Measurements from ENCODE around the gene RUNX2. TPM values are rescaled to one million over a fixed set of nuclear protein-coding genes. Genes with fewer than 3 reads are reported as not detected.
"Not testable (repeated sequence)": the region's sequence is repeated elsewhere in the genome, so short reads cannot be mapped to it uniquely, and the experiment has no call there.

The RUNX2 gene
- 10 to 100 TPM in 4 of 6 experiments, 1 to 10 TPM in 2; 7.4 to 12.7 (median 10.8) TPM for total RNA-seq (2021; fragmentation: NEBNext Ultra II Directional; extraction: Animal tissue kit (Norgen Biotek cat#: 25700))
- long read RNA-seq, partial matches to known transcripts, result 0 of 3 reads
- long read RNA-seq, other reads (novel, unspliced or antisense), result 3 of 3 reads

DNA sequence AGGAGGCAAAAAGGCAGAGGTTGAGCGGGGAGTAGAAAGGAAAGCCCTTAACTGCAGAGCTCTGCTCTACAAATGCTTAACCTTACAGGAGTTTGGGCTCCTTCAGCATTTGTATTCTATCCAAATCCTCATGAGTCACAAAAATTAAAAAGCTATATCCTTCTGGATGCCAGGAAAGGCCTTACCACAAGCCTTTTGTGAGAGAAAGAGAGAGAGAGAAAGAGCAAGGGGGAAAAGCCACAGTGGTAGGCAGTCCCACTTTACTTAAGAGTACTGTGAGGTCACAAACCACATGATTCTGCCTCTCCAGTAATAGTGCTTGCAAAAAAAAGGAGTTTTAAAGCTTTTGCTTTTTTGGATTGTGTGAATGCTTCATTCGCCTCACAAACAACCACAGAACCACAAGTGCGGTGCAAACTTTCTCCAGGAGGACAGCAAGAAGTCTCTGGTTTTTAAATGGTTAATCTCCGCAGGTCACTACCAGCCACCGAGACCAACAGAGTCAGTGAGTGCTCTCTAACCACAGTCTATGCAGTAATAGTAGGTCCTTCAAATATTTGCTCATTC lies at the start of gene RUNX2:
Gene RUNX2 (plus strand): TSS at position 375 of the 567 bp plus-strand sequence. CDS start 397 bp downstream, outside the sequence.
- H3K4me3 Mint-ChIP-seq, result peak within 1 kb of the TSS; percentile 48
- peaks cover 22% of the 10 kb centered on the region for H3K4me1 Mint-ChIP-seq (ENCODE audit: low read depth)
- peak; percentile 68 for DNase-seq
- TF ChIP-seq, protein P1, sequence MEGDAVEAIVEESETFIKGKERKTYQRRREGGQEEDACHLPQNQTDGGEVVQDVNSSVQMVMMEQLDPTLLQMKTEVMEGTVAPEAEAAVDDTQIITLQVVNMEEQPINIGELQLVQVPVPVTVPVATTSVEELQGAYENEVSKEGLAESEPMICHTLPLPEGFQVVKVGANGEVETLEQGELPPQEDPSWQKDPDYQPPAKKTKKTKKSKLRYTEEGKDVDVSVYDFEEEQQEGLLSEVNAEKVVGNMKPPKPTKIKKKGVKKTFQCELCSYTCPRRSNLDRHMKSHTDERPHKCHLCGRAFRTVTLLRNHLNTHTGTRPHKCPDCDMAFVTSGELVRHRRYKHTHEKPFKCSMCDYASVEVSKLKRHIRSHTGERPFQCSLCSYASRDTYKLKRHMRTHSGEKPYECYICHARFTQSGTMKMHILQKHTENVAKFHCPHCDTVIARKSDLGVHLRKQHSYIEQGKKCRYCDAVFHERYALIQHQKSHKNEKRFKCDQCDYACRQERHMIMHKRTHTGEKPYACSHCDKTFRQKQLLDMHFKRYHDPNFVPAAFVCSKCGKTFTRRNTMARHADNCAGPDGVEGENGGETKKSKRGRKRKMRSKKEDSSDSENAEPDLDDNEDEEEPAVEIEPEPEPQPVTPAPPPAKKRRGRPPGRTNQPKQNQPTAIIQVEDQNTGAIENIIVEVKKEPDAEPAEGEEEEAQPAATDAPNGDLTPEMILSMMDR (IDR thresholded peaks at IDR 0.05), result no peak
- no peaks in the 10 kb centered on the region for H3K9me3 Mint-ChIP-seq
- H3K27ac Mint-ChIP-seq, result peak within 1 kb of the TSS; percentile 45
- no peaks in the 10 kb centered on the region for H3K36me3 Mint-ChIP-seq (ENCODE audit: low read depth)
- H3K27me3 Mint-ChIP-seq (ENCODE audit: insufficient read depth), result no peaks in the 10 kb centered on the region

DNA sequence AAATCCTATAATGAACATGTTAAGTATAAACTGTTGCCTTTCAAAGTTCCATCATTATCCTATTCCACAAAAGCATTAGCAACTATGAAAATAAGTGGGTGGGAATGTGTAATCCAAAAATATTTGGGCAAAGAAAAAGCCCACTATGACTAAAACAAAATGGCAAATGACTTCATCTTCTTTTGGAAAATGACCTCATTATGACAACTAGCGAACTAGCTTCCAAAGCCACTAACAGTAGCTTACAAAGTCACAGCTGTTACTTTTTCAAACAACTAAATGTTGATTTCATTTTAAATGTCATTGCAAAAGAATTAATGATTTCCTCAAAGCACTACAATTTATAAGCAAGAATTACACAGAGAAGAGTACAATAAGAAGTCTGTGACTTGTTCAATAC lies 49.8 kb upstream of the RUNX2 start:
- no peak for DNase-seq
- H3K27me3 Mint-ChIP-seq (ENCODE audit: insufficient read depth), result no peaks in the 10 kb centered on the region; the same call in 1 of the 2 replicates
- H3K9me3 Mint-ChIP-seq, result peaks cover 17% of the 10 kb centered on the region; the same call in 1 of the 2 replicates
- H3K27ac Mint-ChIP-seq, result no peak overlapping the region
- peaks cover 6% of the 10 kb centered on the region for H3K4me1 Mint-ChIP-seq (ENCODE audit: low read depth)
- TF ChIP-seq, protein P1 (IDR thresholded peaks at IDR 0.05), result no peak
- H3K4me3 Mint-ChIP-seq, result no peak overlapping the region
- peaks cover 17% of the 10 kb centered on the region for H3K36me3 Mint-ChIP-seq (ENCODE audit: low read depth)

DNA sequence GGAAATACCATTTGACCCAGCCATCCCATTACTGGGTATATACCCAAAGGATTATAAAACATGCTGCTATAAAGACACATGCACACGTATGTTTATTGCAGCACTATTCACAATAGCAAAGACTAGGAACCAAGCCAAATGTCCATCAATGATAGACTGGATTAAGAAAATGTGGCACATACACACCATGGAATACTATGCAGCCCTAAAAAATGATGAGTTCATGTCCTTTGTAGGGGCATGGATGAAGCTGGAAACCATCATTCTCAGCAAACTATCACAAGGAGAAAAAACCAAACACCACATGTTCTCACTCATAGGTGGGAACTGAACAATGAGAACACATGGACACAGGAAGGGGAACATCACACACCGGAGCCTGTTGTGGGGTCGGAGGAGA lies 41.4 kb upstream of the RUNX2 start:
- not testable (repeated sequence) for H3K27ac Mint-ChIP-seq; H3K4me1 Mint-ChIP-seq (ENCODE audit: low read depth); H3K36me3 Mint-ChIP-seq (ENCODE audit: low read depth); DNase-seq; H3K4me3 Mint-ChIP-seq; H3K27me3 Mint-ChIP-seq (ENCODE audit: insufficient read depth)
- H3K9me3 Mint-ChIP-seq, result peaks cover 18% of the 10 kb centered on the region

DNA sequence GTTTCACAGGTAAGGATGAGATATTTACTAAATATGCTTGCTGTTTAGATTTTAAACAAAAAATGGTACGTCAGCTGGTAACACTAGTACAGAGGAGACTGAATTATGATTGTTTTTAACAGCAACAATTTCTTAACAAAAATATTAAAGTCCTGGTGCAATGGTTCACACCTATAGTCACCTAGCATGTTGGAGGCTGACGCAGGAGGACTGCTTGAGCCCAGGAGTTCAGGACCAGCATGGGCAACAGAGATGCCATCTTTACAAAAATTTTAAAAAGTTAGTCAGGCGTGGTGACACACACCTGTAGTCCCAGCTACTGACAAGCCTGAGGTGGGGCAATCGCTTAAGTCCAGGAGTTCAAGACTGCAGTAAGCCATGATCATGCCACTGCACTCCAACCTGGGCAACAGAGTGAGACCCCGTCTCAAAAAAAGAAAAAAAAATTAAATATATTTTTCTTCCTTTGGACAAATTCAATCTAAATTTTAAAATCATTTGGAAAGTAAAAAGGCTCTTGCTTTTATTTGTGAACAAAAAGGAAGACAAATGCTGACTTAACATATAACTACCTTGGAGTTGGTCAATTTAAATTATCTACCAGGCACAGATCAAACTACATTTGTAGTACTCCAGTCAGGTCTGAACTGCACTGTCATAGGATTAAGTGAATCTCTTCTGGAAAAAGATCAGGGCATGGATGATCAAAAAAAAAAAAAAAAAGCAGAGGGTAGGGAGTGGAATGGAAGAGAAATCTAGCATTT lies 38.2 kb upstream of the RUNX2 start:
- no peak overlapping the region for H3K27ac Mint-ChIP-seq
- H3K9me3 Mint-ChIP-seq, result peaks cover 8% of the 10 kb centered on the region
- DNase-seq, result no peak
- no peaks in the 10 kb centered on the region for H3K36me3 Mint-ChIP-seq (ENCODE audit: low read depth)
- TF ChIP-seq, protein P1 (IDR thresholded peaks at IDR 0.05), result no peak
- H3K4me1 Mint-ChIP-seq (ENCODE audit: low read depth), result no peaks in the 10 kb centered on the region
- no peaks in the 10 kb centered on the region; the same call in 1 of the 2 replicates for H3K27me3 Mint-ChIP-seq (ENCODE audit: insufficient read depth)
- H3K4me3 Mint-ChIP-seq, result no peak overlapping the region

DNA sequence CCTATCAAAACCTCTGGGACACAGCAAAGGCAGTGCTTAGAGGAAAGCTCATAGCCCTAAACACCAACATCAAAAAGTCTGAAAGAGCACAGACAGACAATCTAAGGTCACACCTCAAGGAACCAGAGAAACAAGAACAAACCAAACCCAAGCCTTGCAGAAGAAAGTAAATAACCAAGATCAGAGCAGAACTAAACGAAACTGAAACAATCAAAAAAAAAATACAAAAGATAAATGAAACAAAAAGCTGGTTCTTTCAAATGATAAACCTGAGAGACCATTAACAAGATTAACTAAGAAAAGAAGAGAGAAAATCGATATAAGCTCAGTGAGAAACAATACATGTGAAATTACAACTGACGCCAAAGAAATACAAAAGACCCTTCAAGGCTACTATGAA lies 34.8 kb upstream of the RUNX2 start:
- Mint-ChIP-seq H3K27ac (no peak overlapping the region), H3K27me3 (ENCODE audit: insufficient read depth) (no peaks in the 10 kb centered on the region), H3K4me3 (no peak overlapping the region), H3K36me3 (ENCODE audit: low read depth) (no peaks in the 10 kb centered on the region), H3K9me3 (no peaks in the 10 kb centered on the region), H3K4me1 (ENCODE audit: low read depth) (no peaks in the 10 kb centered on the region)
- TF ChIP-seq, protein P1 (IDR thresholded peaks at IDR 0.05), result no peak
- no peak for DNase-seq

DNA sequence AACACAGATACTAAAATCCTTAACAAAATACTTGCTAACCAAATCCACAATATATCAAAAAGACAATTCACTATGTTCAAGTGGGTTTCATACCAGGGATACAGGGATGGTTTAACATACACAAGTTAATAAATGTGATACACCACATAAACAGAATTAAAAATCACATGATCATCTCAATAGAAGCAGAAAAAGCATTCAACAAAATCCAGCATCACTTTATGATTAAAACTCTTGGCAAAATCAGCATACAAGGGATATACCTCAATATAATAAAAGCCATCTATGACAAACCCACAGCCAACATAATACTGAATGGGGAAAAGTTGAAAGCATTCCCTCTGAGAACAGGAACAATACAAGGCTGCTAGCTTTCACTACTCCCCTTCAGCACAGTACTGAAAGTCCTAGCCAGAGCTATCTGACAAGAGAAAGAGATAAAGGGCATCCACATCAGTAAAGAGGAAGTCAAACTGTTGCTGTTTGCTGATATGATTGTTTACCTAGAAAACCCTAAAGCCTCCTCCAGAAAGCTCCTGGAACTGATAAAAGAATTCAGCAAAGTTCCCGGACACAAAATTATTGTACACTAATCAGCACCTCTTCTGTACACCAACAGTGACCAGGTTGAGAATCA lies 33.9 kb upstream of the RUNX2 start:
- not testable (repeated sequence) for H3K4me3 Mint-ChIP-seq; H3K27ac Mint-ChIP-seq; DNase-seq; H3K36me3 Mint-ChIP-seq (ENCODE audit: low read depth); H3K27me3 Mint-ChIP-seq (ENCODE audit: insufficient read depth); H3K9me3 Mint-ChIP-seq; H3K4me1 Mint-ChIP-seq (ENCODE audit: low read depth)

Data from HFFc6 (cell line).